Spinal cord (tissue), 10 donors: Measurements from ENCODE around the gene DBX1. TPM values are rescaled to one million over a fixed set of nuclear protein-coding genes. Genes with fewer than 3 reads are reported as not detected.

Experiments used
- DNase-seq, 6 donors: peaks; one replicate each; pipeline versions ENCODE4 v3.0.0 to v3.0.0-alpha.2; 2013 to 2015; ENCODE audit warnings: low spot score in 6 of 6, low read depth in 4 of 6
- H3K27ac ChIP-seq: one replicate; pipeline ENCODE4 v1.5.1; 2013; ENCODE audit warnings: low read depth, low read length, control low read depth
- H3K27me3 ChIP-seq: one replicate; pipeline ENCODE4 v1.6.1; 2013; ENCODE audit warnings: low read length; ENCODE audit not compliant: control insufficient read depth, insufficient read depth
- H3K36me3 ChIP-seq: one replicate; pipeline ENCODE4 v1.6.1; 2013; ENCODE audit warnings: low read length; ENCODE audit not compliant: control insufficient read depth, insufficient read depth
- H3K4me1 ChIP-seq: one replicate; pipeline ENCODE4 v1.6.1; 2013; ENCODE audit warnings: low read length; ENCODE audit not compliant: control insufficient read depth, insufficient read depth
- H3K4me3 ChIP-seq: one replicate; pipeline ENCODE4 v1.5.1; 2013; ENCODE audit warnings: low read depth, low read length, control low read depth
- H3K9me3 ChIP-seq: one replicate; pipeline ENCODE4 v1.6.1; 2013; ENCODE audit warnings: low read length; ENCODE audit not compliant: control insufficient read depth, insufficient read depth
- WGBS: methylation state at CpG from one replicate; pipeline ENCODE4 v1.1.5; 2013; ENCODE audit warnings: missing lambda C conversion rate; ENCODE audit not compliant: insufficient coverage; 5-methylcytosine and 5-hydroxymethylcytosine counted together
- polyA plus RNA-seq, 2 donors: library from polyadenylated mRNA; unstranded; fragments of 120-200 nt; gene quantifications; one replicate each; pipeline ENCODE4 v1.2.1, GENCODE V29; 2013; ENCODE audit not compliant: insufficient read length in 2 of 2
- total RNA-seq, 2 donors: library from RNA; depleted of rRNA in 1 of 2; stranded (reverse); fragments of 120-200 nt in 1 of 2; fragments of >200 nt in 1 of 2; gene quantifications; one replicate each; pipeline versions ENCODE4 v1.2.3 to v1.2.4, GENCODE V29; 2013 to 2014
- donor health status: healthy.

DBX1 gene
- total and polyA plus RNA-seq, 4 donors, result 0.15 TPM; not detected in 3

DNA sequence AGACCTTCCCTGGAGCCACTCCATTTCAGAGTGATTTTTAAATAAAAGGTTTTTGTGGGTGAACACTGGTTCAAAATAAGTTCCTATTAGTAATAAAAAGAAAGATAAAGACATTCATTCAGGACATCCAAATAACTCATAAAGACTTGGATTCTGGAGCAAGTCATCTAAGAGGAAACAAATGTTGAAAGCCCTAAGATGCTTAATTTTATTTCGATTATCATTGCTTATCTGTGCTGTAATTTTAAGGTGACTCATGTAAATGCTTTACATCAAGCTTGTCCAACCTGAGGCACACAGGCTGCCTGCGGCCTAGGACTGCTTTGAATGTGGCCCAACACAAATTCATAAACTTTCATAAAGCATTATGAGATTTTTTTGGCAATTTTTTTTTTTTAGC lies 34.2 kb upstream of the DBX1 start:
- no peak for DNase-seq
- peaks cover 36% of the 10 kb centered on the region for H3K27me3 ChIP-seq
- WGBS, result no CpG with 5 or more reads among the region's 2 CpGs
- no peaks in the 10 kb centered on the region for H3K4me1 ChIP-seq
- no peak overlapping the region for H3K4me3 ChIP-seq
- no peak overlapping the region for H3K27ac ChIP-seq
- no peaks in the 10 kb centered on the region for H3K36me3 ChIP-seq
- H3K9me3 ChIP-seq, result no peaks in the 10 kb centered on the region

DNA sequence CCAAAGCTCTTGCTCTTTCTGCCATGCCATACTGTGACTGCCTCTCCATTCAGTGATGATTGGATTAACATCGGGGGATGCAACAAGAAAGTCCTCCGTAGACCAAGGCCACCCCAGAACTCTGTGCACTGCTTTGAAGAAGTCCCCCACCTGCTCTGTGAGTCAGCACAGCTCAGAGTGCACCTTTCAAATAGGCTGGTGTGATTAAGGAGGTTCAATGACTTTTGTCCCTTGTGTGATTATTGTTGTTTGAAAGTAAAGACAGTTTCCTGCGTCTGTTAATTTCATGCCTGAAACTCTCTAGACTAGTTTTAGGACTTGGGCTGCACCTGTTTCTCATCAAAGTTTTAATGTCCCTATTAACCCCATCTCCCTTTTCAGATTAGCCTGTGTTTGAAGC lies 33.0 kb upstream of the DBX1 start:
- no peaks in the 10 kb centered on the region for H3K36me3 ChIP-seq
- no peak overlapping the region for H3K27ac ChIP-seq
- H3K27me3 ChIP-seq, result peaks cover 34% of the 10 kb centered on the region
- H3K9me3 ChIP-seq, result no peaks in the 10 kb centered on the region
- WGBS, result 55% methylated on average over 2 of the region's 3 CpGs
- DNase-seq, result no peak
- H3K4me1 ChIP-seq, result no peaks in the 10 kb centered on the region
- no peak overlapping the region for H3K4me3 ChIP-seq

- Histone ChIP-seq H3K4me1 (no peaks in the 10 kb centered on the region), H3K27me3 (peaks cover 32% of the 10 kb centered on the region), H3K9me3 (no peaks in the 10 kb centered on the region), H3K27ac (no peak overlapping the region), H3K36me3 (no peaks in the 10 kb centered on the region), H3K4me3 (no peak overlapping the region)
- DNase-seq, result no peak
These were observed 32.4 kb upstream of the DBX1 start for GRCh38 chr11:20192641-20193040.

DNA sequence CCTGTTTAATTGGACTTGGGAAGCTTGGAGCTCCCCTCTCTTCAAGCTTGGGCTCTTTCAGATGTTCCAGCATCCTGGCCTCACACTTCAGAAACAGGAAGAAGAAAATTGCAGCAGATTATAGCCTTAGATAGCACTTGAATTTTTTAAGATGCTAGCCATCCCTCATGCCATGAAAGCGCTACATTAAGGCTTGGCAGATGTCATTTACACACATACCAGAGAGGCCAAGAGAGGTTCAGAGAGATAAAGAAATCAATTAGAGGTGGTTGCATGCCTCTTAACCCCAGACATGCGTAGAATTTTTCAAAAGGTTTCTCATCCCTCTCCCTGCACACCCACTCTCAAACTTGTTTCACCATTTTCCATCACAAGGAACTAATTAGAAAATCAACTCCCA lies 31.9 kb upstream of the DBX1 start:
- Histone ChIP-seq H3K27ac (no peak overlapping the region), H3K9me3 (no peaks in the 10 kb centered on the region), H3K4me1 (no peaks in the 10 kb centered on the region), H3K4me3 (no peak overlapping the region), H3K36me3 (no peaks in the 10 kb centered on the region), H3K27me3 (peaks cover 32% of the 10 kb centered on the region)
- no peak for DNase-seq
- 100% methylated on average over 1 of the region's 2 CpGs for WGBS

DNA sequence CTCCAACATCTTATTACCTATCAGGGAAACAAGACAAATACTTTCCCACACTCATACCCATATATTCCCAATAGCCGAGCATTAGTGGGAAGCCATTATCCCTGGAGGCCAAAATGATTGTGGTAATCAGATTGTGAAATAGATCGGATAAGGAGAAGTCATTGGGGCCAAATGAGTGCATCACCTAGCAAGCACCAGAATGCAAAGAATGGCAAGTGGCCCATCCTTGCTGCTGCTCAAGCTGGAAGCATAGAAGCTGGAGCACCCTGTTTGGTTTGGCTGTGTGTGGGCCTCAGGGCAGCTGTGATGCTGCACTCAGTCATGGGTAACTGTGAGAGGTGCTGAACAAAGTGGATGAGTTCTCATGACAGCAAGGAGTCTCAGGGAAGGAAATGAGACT lies 18.7 kb upstream of the DBX1 start:
- no peak for DNase-seq
- peaks cover 5% of the 10 kb centered on the region for H3K9me3 ChIP-seq
- H3K36me3 ChIP-seq, result no peaks in the 10 kb centered on the region
- H3K27me3 ChIP-seq, result peaks cover 67% of the 10 kb centered on the region
- H3K4me3 ChIP-seq, result no peak overlapping the region
- WGBS, result 93% methylated on average over 1 of the region's 2 CpGs
- no peaks in the 10 kb centered on the region for H3K4me1 ChIP-seq
- no peak overlapping the region for H3K27ac ChIP-seq

GRCh38 chr11:20177136-20177535 lies 16.9 kb upstream of the DBX1 start:
- Histone ChIP-seq H3K4me1 (no peaks in the 10 kb centered on the region), H3K9me3 (peaks cover 2% of the 10 kb centered on the region), H3K27me3 (peaks cover 77% of the 10 kb centered on the region), H3K4me3 (no peak overlapping the region), H3K36me3 (no peaks in the 10 kb centered on the region), H3K27ac (no peak overlapping the region)
- 59% methylated on average over 5 of the region's 7 CpGs for WGBS
- DNase-seq, result peak in 1 of 6 donors; percentile 2

- H3K27me3 ChIP-seq, result peaks cover 74% of the 10 kb centered on the region
These were observed 12.6 kb upstream of the DBX1 start for GRCh38 chr11:20172721-20173447.

GRCh38 chr11:20163783-20164481 lies 3.7 kb upstream of the DBX1 start:
- no peaks in the 10 kb centered on the region for H3K36me3 ChIP-seq
- peak in 2 of 6 donors; percentile 38 to 58 for DNase-seq
- WGBS, result 0% methylated on average over 7 of the region's 26 CpGs
- H3K27ac ChIP-seq, result no peak overlapping the region
- H3K4me3 ChIP-seq, result no peak overlapping the region
- peaks cover 95% of the 10 kb centered on the region for H3K27me3 ChIP-seq
- peaks cover 33% of the 10 kb centered on the region for H3K4me1 ChIP-seq
- no peaks in the 10 kb centered on the region for H3K9me3 ChIP-seq

More at GRCh38 chr11:20172721-20173447, 12.6 kb upstream of the DBX1 start:
- Histone ChIP-seq H3K9me3 (peaks cover 5% of the 10 kb centered on the region), H3K36me3 (no peaks in the 10 kb centered on the region), H3K27ac (no peak overlapping the region), H3K4me3 (no peak overlapping the region), H3K4me1 (no peaks in the 10 kb centered on the region)
- 100% methylated on average over 1 of the region's 5 CpGs for WGBS
- no peak for DNase-seq

- Histone ChIP-seq H3K4me1 (peaks cover 39% of the 10 kb centered on the region), H3K27ac (no peak overlapping the region), H3K9me3 (no peaks in the 10 kb centered on the region), H3K4me3 (no peak overlapping the region), H3K27me3 (peaks cover 99% of the 10 kb centered on the region), H3K36me3 (no peaks in the 10 kb centered on the region)
- peak in 2 of 6 donors; percentile 50 to 72 for DNase-seq
- under 1% methylated on average over 56 of the region's 61 CpGs for WGBS
These were observed 2.8 kb upstream of the DBX1 start for GRCh38 chr11:20162824-20163782.
